Thyroid gland (tissue), 4 donors: ENCODE results near the gene MAPK10.

Source experiments
- POLR2A ChIP-seq, 2 donors: fragments of 450-650 bp; IDR thresholded peaks; one replicate each; pipeline ENCODE4 v1.6.1; 2017; ENCODE audit warnings: antibody characterized with exemption in 2 of 2, mild to moderate bottlenecking in 2 of 2, moderate library complexity in 1 of 2
- TF ChIP-seq, protein P1 (sequence below), 6 experiments: fragments of 200-600 bp in 3 of 6; fragments of 450-650 bp in 3 of 6; sonication (generic) in 3 of 6; IDR thresholded peaks; one replicate each; pipeline ENCODE4 v1.5.1; 2016 to 2019; ENCODE audit warnings: antibody characterized with exemption in 6 of 6, mild to moderate bottlenecking in 2 of 6, inconsistent platforms in 1 of 6, moderate library complexity in 1 of 6

- TF ChIP-seq, protein P1, sequence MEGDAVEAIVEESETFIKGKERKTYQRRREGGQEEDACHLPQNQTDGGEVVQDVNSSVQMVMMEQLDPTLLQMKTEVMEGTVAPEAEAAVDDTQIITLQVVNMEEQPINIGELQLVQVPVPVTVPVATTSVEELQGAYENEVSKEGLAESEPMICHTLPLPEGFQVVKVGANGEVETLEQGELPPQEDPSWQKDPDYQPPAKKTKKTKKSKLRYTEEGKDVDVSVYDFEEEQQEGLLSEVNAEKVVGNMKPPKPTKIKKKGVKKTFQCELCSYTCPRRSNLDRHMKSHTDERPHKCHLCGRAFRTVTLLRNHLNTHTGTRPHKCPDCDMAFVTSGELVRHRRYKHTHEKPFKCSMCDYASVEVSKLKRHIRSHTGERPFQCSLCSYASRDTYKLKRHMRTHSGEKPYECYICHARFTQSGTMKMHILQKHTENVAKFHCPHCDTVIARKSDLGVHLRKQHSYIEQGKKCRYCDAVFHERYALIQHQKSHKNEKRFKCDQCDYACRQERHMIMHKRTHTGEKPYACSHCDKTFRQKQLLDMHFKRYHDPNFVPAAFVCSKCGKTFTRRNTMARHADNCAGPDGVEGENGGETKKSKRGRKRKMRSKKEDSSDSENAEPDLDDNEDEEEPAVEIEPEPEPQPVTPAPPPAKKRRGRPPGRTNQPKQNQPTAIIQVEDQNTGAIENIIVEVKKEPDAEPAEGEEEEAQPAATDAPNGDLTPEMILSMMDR (IDR thresholded peaks at IDR 0.05), result no peak
- TF ChIP-seq POLR2A (IDR thresholded peaks at IDR 0.05), result no peak
Measured at GRCh38 chr4:86274642-86275041, 85.2 kb downstream of the MAPK10 start.
